Endodermal cell (in vitro differentiated cells): ENCODE data around the gene CPLANE1. TPM values are rescaled to one million over a fixed set of nuclear protein-coding genes. Genes with fewer than 3 reads are reported as not detected.
"Not testable (repeated sequence)": the region's sequence is repeated elsewhere in the genome, so short reads cannot be mapped to it uniquely, and the experiment has no call there.

Experiments used
- DNase-seq: peaks from one replicate; pipeline ENCODE4 v3.0.0-alpha.2; 2017
- H3K27ac ChIP-seq: 2 replicates; pipeline ENCODE4 v1.5.1; 2013; ENCODE audit warnings: mild to moderate bottlenecking, low read depth, low read length, moderate library complexity
- H3K27me3 ChIP-seq: 2 replicates; pipeline ENCODE4 v1.6.1; 2013; ENCODE audit warnings: mild to moderate bottlenecking, low read length, moderate library complexity; ENCODE audit not compliant: insufficient read depth, control insufficient read depth, poor library complexity, severe bottlenecking
- H3K36me3 ChIP-seq: 2 replicates; pipeline ENCODE4 v1.7.0; 2013; ENCODE audit warnings: mild to moderate bottlenecking, low read length, moderate library complexity; ENCODE audit not compliant: control insufficient read depth, insufficient read depth
- H3K4me1 ChIP-seq: one replicate; pipeline ENCODE4 v1.7.0; 2013; ENCODE audit warnings: low read length; ENCODE audit not compliant: control insufficient read depth, insufficient read depth
- H3K4me3 ChIP-seq: 2 replicates; pipeline ENCODE4 v1.5.1; 2013; ENCODE audit warnings: mild to moderate bottlenecking, low read length, moderate library complexity
- H3K9ac ChIP-seq: 2 replicates; pipeline ENCODE4 v1.6.1; 2013; ENCODE audit warnings: mild to moderate bottlenecking, low read length, moderate library complexity; ENCODE audit not compliant: poor library complexity, severe bottlenecking; ENCODE audit errors: extremely low read depth
- H3K9me3 ChIP-seq: 2 replicates; pipeline ENCODE4 v1.6.1; 2013; ENCODE audit warnings: mild to moderate bottlenecking, low read length, moderate library complexity; ENCODE audit not compliant: control insufficient read depth
- H3K27ac Mint-ChIP-seq: 2 replicates; pipeline ENCODE4 v1.8.0; 2020; ENCODE audit warnings: mixed read lengths
- H3K27me3 Mint-ChIP-seq: 2 replicates; pipeline ENCODE4 v1.8.0; 2021; ENCODE audit warnings: mild to moderate bottlenecking, mixed read lengths; ENCODE audit not compliant: insufficient read depth
- H3K36me3 Mint-ChIP-seq: 2 replicates; pipeline ENCODE4 v1.8.0; 2020; ENCODE audit warnings: low read depth, mixed read lengths
- H3K4me1 Mint-ChIP-seq: 2 replicates; pipeline ENCODE4 v1.8.0; 2020; ENCODE audit warnings: mixed read lengths
- H3K4me3 Mint-ChIP-seq: 2 replicates; pipeline ENCODE4 v1.8.0; 2020; ENCODE audit warnings: mild to moderate bottlenecking, moderate library complexity, mixed read lengths
- H3K9me3 Mint-ChIP-seq: 2 replicates; pipeline ENCODE4 v1.8.0; 2020; ENCODE audit warnings: mild to moderate bottlenecking, mixed read lengths
- CTCF ChIP-seq: fragments of 200-600 bp; sonication (generic); conservative IDR thresholded peaks from 2 replicates; pipeline ENCODE4 v1.5.0; 2021; ENCODE audit warnings: antibody characterized with exemption, mild to moderate bottlenecking
- WGBS, 2 experiments: methylation state at CpG; one replicate each; pipeline versions ENCODE4 v1.1.5 to v1.1.7; 2013; ENCODE audit warnings: missing lambda C conversion rate in 2 of 2, mixed read lengths in 1 of 2; ENCODE audit not compliant: insufficient coverage in 1 of 2, insufficient read length in 1 of 2; 5-methylcytosine and 5-hydroxymethylcytosine counted together
- total RNA-seq, 2 donors: library from RNA; stranded (reverse); fragmentation: NEBNext Ultra II Directional in 1 of 2; extraction: Animal tissue kit (Norgen Biotek cat#: 25700) in 1 of 2; gene quantifications; 2 replicates in 1 of 2; 3 replicates in 1 of 2; pipeline ENCODE4 v1.2.1, GENCODE V29; 2021

Gene CPLANE1
- total RNA-seq, 2 donors from 2014 or later: 17.2 to 22.8 TPM

- peaks cover 52% of the 10 kb centered on the region for H3K36me3 Mint-ChIP-seq
- no peaks in the 10 kb centered on the region for H3K27me3 Mint-ChIP-seq
- no peaks in the 10 kb centered on the region for H3K4me1 ChIP-seq
- TF ChIP-seq CTCF: no peak
- H3K9me3 Mint-ChIP-seq: peaks cover 33% of the 10 kb centered on the region
- peaks cover 58% of the 10 kb centered on the region for H3K36me3 ChIP-seq
- H3K27ac Mint-ChIP-seq: no peak overlapping the region
- no peak overlapping the region for H3K27ac ChIP-seq
- 100% methylated on average over 1 of the region's 1 CpG; no CpG with 5 or more reads in 1 of the 2 experiments for WGBS, 2 experiments
- no peaks in the 10 kb centered on the region for H3K27me3 ChIP-seq
- no peak for DNase-seq
- no peaks in the 10 kb centered on the region for H3K4me1 Mint-ChIP-seq
- H3K4me3 ChIP-seq: no peak overlapping the region
- peaks cover 33% of the 10 kb centered on the region for H3K9me3 ChIP-seq
- H3K4me3 Mint-ChIP-seq: no peak overlapping the region
- no peak overlapping the region for H3K9ac ChIP-seq
Measured at GRCh38 chr5:37146896-37147295, 102.3 kb downstream of the CPLANE1 start.

GRCh38 chr5:37136694-37137093, 112.5 kb downstream of the CPLANE1 start:
- peaks cover 81% of the 10 kb centered on the region for H3K36me3 ChIP-seq
- Mint-ChIP-seq H3K4me1 (no peaks in the 10 kb centered on the region), H3K4me3 (no peak overlapping the region), H3K36me3 (peaks cover 77% of the 10 kb centered on the region), H3K27me3 (no peaks in the 10 kb centered on the region), H3K27ac (no peak overlapping the region), H3K9me3 (peaks cover 59% of the 10 kb centered on the region)
- H3K9ac ChIP-seq: no peak overlapping the region
- no peak overlapping the region for H3K27ac ChIP-seq
- H3K27me3 ChIP-seq: no peaks in the 10 kb centered on the region
- 88 to 100% methylated on average over 1 to 2 of the region's 2 CpGs for WGBS, 2 experiments
- no peaks in the 10 kb centered on the region for H3K4me1 ChIP-seq
- peaks cover 73% of the 10 kb centered on the region for H3K9me3 ChIP-seq
- no peak for TF ChIP-seq CTCF
- peak overlapping the region; percentile 24 for H3K4me3 ChIP-seq
- no peak for DNase-seq

- H3K27ac Mint-ChIP-seq, H3K4me1 ChIP-seq, H3K27ac ChIP-seq, H3K4me3 Mint-ChIP-seq, H3K4me3 ChIP-seq, H3K4me1 Mint-ChIP-seq, H3K27me3 ChIP-seq, H3K27me3 Mint-ChIP-seq, H3K9ac ChIP-seq, DNase-seq: not testable (repeated sequence)
- H3K36me3 Mint-ChIP-seq: peaks cover 75% of the 10 kb centered on the region
- WGBS, 2 experiments: 96 to 98% methylated on average over 6 of the region's 6 CpGs
- H3K36me3 ChIP-seq: peaks cover 68% of the 10 kb centered on the region
- peaks cover 71% of the 10 kb centered on the region for H3K9me3 ChIP-seq
- H3K9me3 Mint-ChIP-seq: peaks cover 59% of the 10 kb centered on the region
Measured at GRCh38 chr5:37135312-37135711, 113.9 kb downstream of the CPLANE1 start.

GRCh38 chr5:37133939-37134338, 115.2 kb downstream of the CPLANE1 start:
- Mint-ChIP-seq H3K27ac (no peak overlapping the region), H3K4me3 (no peak overlapping the region), H3K27me3 (no peaks in the 10 kb centered on the region), H3K36me3 (peaks cover 85% of the 10 kb centered on the region), H3K9me3 (peaks cover 73% of the 10 kb centered on the region), H3K4me1 (no peaks in the 10 kb centered on the region)
- no peak overlapping the region for H3K27ac ChIP-seq
- no peak for TF ChIP-seq CTCF
- no peak for DNase-seq
- 98 to 100% methylated on average over 1 to 2 of the region's 2 CpGs for WGBS, 2 experiments
- H3K36me3 ChIP-seq: peaks cover 68% of the 10 kb centered on the region
- H3K4me1 ChIP-seq: no peaks in the 10 kb centered on the region
- H3K27me3 ChIP-seq: no peaks in the 10 kb centered on the region
- peaks cover 75% of the 10 kb centered on the region for H3K9me3 ChIP-seq
- no peak overlapping the region for H3K9ac ChIP-seq
- no peak overlapping the region for H3K4me3 ChIP-seq
